Right cardiac atrium (tissue), 5 donors: ENCODE results near the gene CAMKK2. TPM values are rescaled to one million over a fixed set of nuclear protein-coding genes. Genes with fewer than 3 reads are reported as not detected.
"Not testable (repeated sequence)": the region's sequence is repeated elsewhere in the genome, so short reads cannot be mapped to it uniquely, and the experiment has no call there.

Experiments
- ATAC-seq, 2 donors: fragments of 200-7000 bp; cut with Tn5 transposase; one replicate each; pipeline versions ENCODE4 v1.8.0 to v1.9.1; 2020; ENCODE audit warnings: moderate library complexity in 2 of 2, mild to moderate bottlenecking in 1 of 2
- DNase-seq, 3 donors: peaks; one replicate each; pipeline ENCODE4 v3.0.0-alpha.2; 2020
- H3K27ac ChIP-seq: one replicate; pipeline ENCODE4 v1.5.1; 2013; ENCODE audit warnings: mild to moderate bottlenecking, low read length, control low read depth, moderate library complexity
- H3K27me3 ChIP-seq: one replicate; pipeline ENCODE4 v1.6.1; 2013; ENCODE audit not compliant: control insufficient read depth, insufficient read depth
- H3K4me1 ChIP-seq: one replicate; pipeline ENCODE4 v1.6.1; 2013; ENCODE audit warnings: low read length; ENCODE audit not compliant: control insufficient read depth, insufficient read depth
- H3K4me3 ChIP-seq: one replicate; pipeline ENCODE4 v1.5.1; 2013; ENCODE audit warnings: low read length, control low read depth
- H3K9me3 ChIP-seq: one replicate; pipeline ENCODE4 v1.6.1; 2013; ENCODE audit warnings: low read length; ENCODE audit not compliant: control insufficient read depth
- WGBS: extraction: QIAGEN DNeasy Blood & Tissue Kit; methylation state at CpG from one replicate; pipeline ENCODE4 v1.1.7; 2013; 5-methylcytosine and 5-hydroxymethylcytosine counted together
- intact Hi-C, 4 donors: fragments of 100-400 bp; cut with DNase I; formaldehyde crosslinking; loops; one replicate each; pipeline versions ENCODE4 v1.11.0 to v1.14.0; 2022 to 2023
- polyA plus RNA-seq: library from polyadenylated mRNA; stranded (reverse); fragments of 200-250 nt; gene quantifications from one replicate; pipeline ENCODE4 v1.2.3, GENCODE V29; 2013
- total RNA-seq, 4 donors: library from RNA; stranded (reverse); fragmentation: NEBNext Ultra II Directional; extraction: Animal tissue kit (Norgen Biotek cat#: 25700); gene quantifications; one replicate each; pipeline ENCODE4 v1.2.1, GENCODE V29; 2021
- donor health status: healthy with polysubstance abuse.
- donor health status: DM: no; HTN: yes; CAD: no.
- donor health status: DM: no; HTN: no; CAD: no.
- donor health status: DM: no; HTN: yes; CAD: no; lungs with severe emphysema.
- donor health status: DM: yes; HTN: yes; CAD: no.

The CAMKK2 gene
- total and polyA plus RNA-seq, 5 donors = 11.3 to 22.1 (median 19.7) TPM

DNA sequence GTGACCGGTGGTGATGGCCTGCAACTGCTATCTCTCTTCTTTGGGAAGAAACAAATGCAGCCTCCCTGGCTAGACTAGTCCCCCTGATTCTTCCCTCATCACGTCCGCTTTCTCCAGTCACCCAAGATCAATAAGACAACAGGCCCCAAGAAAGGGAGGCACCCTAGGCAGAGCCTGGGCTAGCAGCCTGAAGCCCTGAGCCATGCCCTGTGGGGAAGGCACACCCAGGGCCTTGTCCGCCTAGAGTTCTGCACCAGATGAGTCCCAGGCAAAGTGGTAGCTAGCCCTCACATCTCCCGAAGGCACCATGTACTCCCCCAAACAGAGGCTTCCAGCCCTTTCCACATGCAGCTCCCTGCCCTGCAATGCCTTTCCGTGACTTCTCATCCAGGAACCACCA is 35.1 kb downstream of the CAMKK2 start:
- no peaks in the 10 kb centered on the region for H3K9me3 ChIP-seq
- H3K27ac ChIP-seq = no peak overlapping the region
- intact Hi-C loops = no loop called here
- H3K4me3 ChIP-seq = no peak overlapping the region
- ATAC-seq (peak; percentile 20 to 36), DNase-seq (no peak)
- 80% methylated on average over 6 of the region's 6 CpGs for WGBS
- no peaks in the 10 kb centered on the region for H3K4me1 ChIP-seq
- H3K27me3 ChIP-seq = no peaks in the 10 kb centered on the region

DNA sequence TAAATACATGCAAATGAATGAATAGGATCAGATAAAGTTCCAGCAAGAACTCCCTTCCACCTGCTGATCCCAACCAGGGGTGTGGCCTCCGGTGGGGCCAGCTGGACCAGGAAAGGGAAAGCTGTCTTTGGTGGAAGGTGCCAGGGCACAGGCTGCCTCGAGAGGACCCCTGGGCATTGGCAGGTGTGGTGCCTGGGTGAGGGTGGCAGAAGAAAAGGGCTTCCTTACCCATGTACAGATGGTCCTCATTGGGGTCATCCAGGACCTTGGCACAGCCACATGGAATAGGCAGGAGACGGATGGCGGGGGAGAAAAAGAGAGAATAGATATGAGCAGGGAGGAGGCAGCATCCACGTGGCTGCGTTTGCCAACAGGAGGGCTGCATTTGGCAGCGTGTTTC is 36.4 kb downstream of the CAMKK2 start:
- Histone ChIP-seq H3K9me3 (no peaks in the 10 kb centered on the region), H3K27me3 (no peaks in the 10 kb centered on the region), H3K27ac (no peak overlapping the region), H3K4me1 (no peaks in the 10 kb centered on the region), H3K4me3 (no peak overlapping the region)
- DNase-seq (no peak), ATAC-seq (no peak)
- intact Hi-C loops = no loop called here
- WGBS = 89% methylated on average over 7 of the region's 7 CpGs

DNA sequence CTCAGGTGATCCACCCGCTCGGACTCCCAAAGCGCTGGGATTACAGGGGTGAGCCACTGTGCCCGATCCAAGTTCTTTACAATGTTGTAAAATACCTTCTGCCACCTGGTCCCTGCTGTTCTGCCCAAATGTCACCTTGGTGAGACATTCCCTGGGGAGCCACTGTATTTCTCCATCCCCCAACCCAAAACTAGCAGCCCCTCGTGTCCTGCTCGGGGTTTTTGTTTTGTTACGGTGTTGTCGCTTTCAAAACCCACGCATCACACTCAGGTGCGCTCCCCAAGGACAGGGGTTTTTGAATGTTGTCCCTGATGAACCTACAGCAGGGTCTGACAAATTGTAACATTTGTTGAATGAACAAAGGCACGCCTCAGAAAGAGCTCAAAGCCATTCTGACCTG is 37.4 kb downstream of the CAMKK2 start:
- Histone ChIP-seq H3K27ac (no peak overlapping the region), H3K27me3 (no peaks in the 10 kb centered on the region), H3K4me1 (no peaks in the 10 kb centered on the region), H3K4me3 (no peak overlapping the region), H3K9me3 (no peaks in the 10 kb centered on the region)
- ATAC-seq (no peak), DNase-seq (no peak)
- 99% methylated on average over 11 of the region's 11 CpGs for WGBS
- intact Hi-C loops = no loop called here

DNA sequence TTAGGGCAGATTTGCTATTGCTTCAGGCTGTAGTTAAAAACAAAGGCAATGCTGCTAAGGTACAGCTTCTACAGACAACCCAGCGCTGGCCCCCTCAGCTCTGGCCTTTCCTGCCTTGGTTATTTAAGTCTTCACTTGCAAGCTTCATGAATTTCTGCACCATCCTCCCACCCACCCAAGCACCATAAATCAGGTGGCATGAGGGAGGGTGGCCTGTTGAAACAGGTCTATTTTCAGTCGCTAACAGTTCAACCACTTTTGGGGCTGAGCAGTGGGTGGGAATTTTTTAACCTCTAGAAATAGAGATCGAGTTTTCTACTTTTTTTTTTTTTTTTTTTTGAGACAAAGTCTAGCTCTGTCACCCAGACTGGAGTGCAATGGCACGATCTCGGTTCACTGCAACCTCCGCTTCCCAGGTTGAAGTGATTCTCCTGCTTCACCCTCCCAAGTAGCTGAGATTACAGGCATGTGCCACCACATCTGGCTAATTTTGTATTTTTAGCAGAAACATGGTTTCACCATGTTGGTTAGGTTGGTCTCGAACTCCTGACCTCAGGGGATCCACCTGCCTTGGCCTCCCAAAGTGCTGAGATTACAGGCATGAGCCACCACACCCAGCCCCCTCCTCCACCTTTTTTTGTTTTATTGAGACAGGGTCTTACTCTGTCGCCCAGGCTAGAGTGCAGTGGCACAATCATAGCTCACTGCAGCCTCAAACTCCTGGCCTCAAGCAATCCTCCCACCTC is 38.6 kb downstream of the CAMKK2 start:
- H3K9me3 ChIP-seq, H3K27me3 ChIP-seq, H3K27ac ChIP-seq, H3K4me1 ChIP-seq, intact Hi-C loops, ATAC-seq, DNase-seq, H3K4me3 ChIP-seq: not testable (repeated sequence)
- WGBS = 95% methylated on average over 8 of the region's 8 CpGs

DNA sequence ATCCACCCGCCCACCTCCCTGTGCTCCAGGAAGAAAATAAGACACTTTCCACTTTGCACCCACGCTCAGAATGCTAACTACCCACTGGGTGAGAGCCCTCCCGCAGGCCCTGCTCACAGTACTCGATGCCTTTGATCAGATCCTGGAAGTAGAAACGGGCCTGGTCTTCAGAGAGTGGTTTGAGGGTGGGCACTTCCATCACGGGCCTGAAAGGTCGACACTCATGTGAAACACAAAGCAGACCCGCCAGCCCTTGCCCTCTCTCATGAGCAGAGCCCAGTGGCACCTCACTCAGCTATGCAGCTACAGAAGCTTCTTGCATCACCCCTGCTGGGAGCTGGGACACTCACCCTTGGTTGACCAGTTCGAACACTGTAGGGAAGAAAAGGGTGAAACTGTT is 41.1 kb downstream of the CAMKK2 start:
- Histone ChIP-seq H3K9me3 (no peaks in the 10 kb centered on the region), H3K27me3 (no peaks in the 10 kb centered on the region), H3K4me1 (no peaks in the 10 kb centered on the region), H3K27ac (no peak overlapping the region), H3K4me3 (no peak overlapping the region)
- ATAC-seq (no peak), DNase-seq (no peak)
- intact Hi-C loops = no loop called here
- 91% methylated on average over 9 of the region's 9 CpGs for WGBS

GRCh38 chr12:121253638-121254335 is 42.7 kb downstream of the CAMKK2 start:
- intact Hi-C loops = no loop called here
- DNase-seq (no peak), ATAC-seq (no peak)
- WGBS = 96% methylated on average over 15 of the region's 15 CpGs
- no peaks in the 10 kb centered on the region for H3K27me3 ChIP-seq
- no peak overlapping the region for H3K4me3 ChIP-seq
- no peaks in the 10 kb centered on the region for H3K4me1 ChIP-seq
- H3K9me3 ChIP-seq = no peaks in the 10 kb centered on the region
- H3K27ac ChIP-seq = no peak overlapping the region

GRCh38 chr12:121252712-121253345 is 43.7 kb downstream of the CAMKK2 start:
- DNase-seq = no peak
- H3K4me3 ChIP-seq = no peak overlapping the region
- H3K27ac ChIP-seq = no peak overlapping the region
- no peaks in the 10 kb centered on the region for H3K4me1 ChIP-seq
- 93% methylated on average over 9 of the region's 9 CpGs for WGBS
- intact Hi-C loops = no loop called here
- H3K9me3 ChIP-seq = no peaks in the 10 kb centered on the region
- ATAC-seq = no peak
- H3K27me3 ChIP-seq = no peaks in the 10 kb centered on the region

GRCh38 chr12:121251838-121252237 is 44.7 kb downstream of the CAMKK2 start:
- no peak overlapping the region for H3K27ac ChIP-seq
- H3K9me3 ChIP-seq = no peaks in the 10 kb centered on the region
- DNase-seq (no peak), ATAC-seq (no peak)
- intact Hi-C loops = no loop called here
- no peaks in the 10 kb centered on the region for H3K27me3 ChIP-seq
- H3K4me3 ChIP-seq = no peak overlapping the region
- 78% methylated on average over 2 of the region's 2 CpGs for WGBS
- no peaks in the 10 kb centered on the region for H3K4me1 ChIP-seq

- intact Hi-C loops = no loop called here
- ATAC-seq = no peak
- no peaks in the 10 kb centered on the region for H3K9me3 ChIP-seq
- H3K27me3 ChIP-seq = no peaks in the 10 kb centered on the region
- DNase-seq = no peak
- H3K27ac ChIP-seq = no peak overlapping the region
- no peaks in the 10 kb centered on the region for H3K4me1 ChIP-seq
- WGBS = 84% methylated on average over 14 of the region's 14 CpGs
- H3K4me3 ChIP-seq = no peak overlapping the region
These were observed 46.1 kb downstream of the CAMKK2 start for GRCh38 chr12:121250359-121250758.

DNA sequence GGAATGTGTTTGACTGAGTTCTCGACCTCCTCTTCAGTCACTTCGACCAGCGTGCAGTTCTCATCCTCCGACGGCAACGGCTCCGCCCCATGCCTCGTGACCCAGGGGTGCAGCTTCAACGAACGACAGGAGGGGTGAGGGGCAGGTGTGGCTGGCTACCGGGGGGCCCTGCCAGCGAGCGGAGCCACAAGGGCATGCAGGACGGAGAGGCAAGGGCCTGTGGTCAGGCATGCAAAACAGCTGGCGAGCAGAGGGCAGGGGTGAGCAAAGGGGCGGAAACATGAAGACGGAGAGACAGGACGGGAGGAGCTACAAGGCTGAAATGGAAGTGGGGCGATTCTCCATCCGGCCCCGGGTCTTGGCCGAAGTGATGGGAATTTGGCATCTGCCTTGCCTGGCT is 47.9 kb downstream of the CAMKK2 start:
- ATAC-seq = no peak
- H3K4me3 ChIP-seq = no peak overlapping the region
- no peak overlapping the region for H3K27ac ChIP-seq
- WGBS = 85% methylated on average over 22 of the region's 22 CpGs
- no peak for DNase-seq
- H3K9me3 ChIP-seq = no peaks in the 10 kb centered on the region
- no peaks in the 10 kb centered on the region for H3K27me3 ChIP-seq
- intact Hi-C loops = no loop called here
- H3K4me1 ChIP-seq = no peaks in the 10 kb centered on the region

DNA sequence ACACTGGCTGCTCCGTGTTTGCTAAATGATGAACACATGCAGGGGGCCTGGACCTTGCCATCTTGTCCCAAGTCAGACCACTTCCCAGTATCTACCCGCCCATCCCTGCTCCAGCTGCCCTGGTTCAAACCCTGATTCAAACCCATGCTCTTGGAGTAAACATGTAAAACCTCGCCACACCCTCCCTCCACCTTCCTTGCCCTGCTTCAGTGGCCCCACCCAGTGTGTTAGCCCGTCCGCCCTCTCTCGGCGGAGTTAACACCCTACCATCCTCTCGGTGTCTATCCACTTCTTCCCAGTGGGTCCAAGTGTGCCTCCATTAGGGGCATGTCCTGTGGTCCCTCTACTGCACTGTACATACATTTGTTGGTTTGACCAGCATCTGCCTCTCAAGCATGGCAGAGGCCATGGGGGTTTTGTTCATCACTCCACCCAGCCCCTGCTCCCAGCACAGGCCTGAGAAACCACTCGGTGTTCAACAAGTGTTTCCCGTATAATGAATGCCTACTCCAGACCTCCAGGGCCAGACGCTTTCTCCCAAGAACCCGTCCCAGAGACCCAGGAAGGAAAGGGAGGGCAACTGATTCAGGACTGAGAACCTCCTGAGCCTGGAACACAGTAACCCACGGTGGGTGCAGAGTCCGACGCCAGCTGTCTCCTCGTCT is 49.5 kb downstream of the CAMKK2 start:
- intact Hi-C loops = no loop called here
- Histone ChIP-seq H3K4me1 (no peaks in the 10 kb centered on the region), H3K27me3 (no peaks in the 10 kb centered on the region), H3K4me3 (no peak overlapping the region), H3K27ac (no peak overlapping the region), H3K9me3 (no peaks in the 10 kb centered on the region)
- DNase-seq (no peak), ATAC-seq (no peak)
- 93% methylated on average over 16 of the region's 16 CpGs for WGBS
